Naive thymus-derived CD4-positive, alpha-beta T cell (primary cell): ENCODE data around the gene CWC27. TPM values are rescaled to one million over a fixed set of nuclear protein-coding genes. Genes with fewer than 3 reads are reported as not detected.

Experiments
- ATAC-seq: fragments of 150-1000 bp; cut with Tn5 transposase; 2 replicates; pipeline ENCODE4 v1.10.0; 2021; ENCODE audit warnings: mild to moderate bottlenecking, moderate library complexity
- CTCF ChIA-PET: fragments of 350-600 bp; sonication (Branson Sonifier 250); formaldehyde crosslinking; loops from one replicate; lab custom pipeline; 2021; ENCODE audit warnings: antibody characterized with exemption; lab: Charles Lee
- POLR2A ChIA-PET: fragments of 350-600 bp; sonication (Branson Sonifier 250); formaldehyde crosslinking; loops from one replicate; lab custom pipeline; 2021; ENCODE audit warnings: antibody characterized with exemption, inconsistent platforms; lab: Charles Lee
- DNase-seq, 9 donors: peaks; one replicate each; pipeline versions ENCODE4 v3.0.0 to v3.0.0-alpha.2; 2020 to 2022; ENCODE audit warnings: mixed read lengths in 1 of 9
- H3K27ac ChIP-seq: one replicate; pipeline ENCODE4 v1.7.0; 2013; ENCODE audit warnings: mild to moderate bottlenecking, low read depth, low read length, moderate library complexity
- H3K27me3 ChIP-seq, 2 donors: one replicate each; pipeline ENCODE4 v1.7.0; 2013; ENCODE audit warnings: low read length in 2 of 2, mild to moderate bottlenecking in 2 of 2, moderate library complexity in 2 of 2; ENCODE audit not compliant: control insufficient read depth in 2 of 2, insufficient read depth in 2 of 2
- H3K36me3 ChIP-seq, 3 experiments: 1 replicate in 2 of 3; 2 replicates in 1 of 3; pipeline ENCODE4 v1.7.0; 2013; ENCODE audit warnings: low read length in 3 of 3, mild to moderate bottlenecking in 3 of 3, moderate library complexity in 1 of 3; ENCODE audit not compliant: insufficient read depth in 3 of 3, control insufficient read depth in 2 of 3
- H3K4me1 ChIP-seq, 2 donors: one replicate each; pipeline ENCODE4 v1.7.0; 2013; ENCODE audit warnings: low read length in 2 of 2, mild to moderate bottlenecking in 2 of 2, moderate library complexity in 1 of 2; ENCODE audit not compliant: control insufficient read depth in 2 of 2, insufficient read depth in 2 of 2
- H3K4me3 ChIP-seq: 2 replicates; pipeline ENCODE4 v1.7.0; 2013; ENCODE audit warnings: mild to moderate bottlenecking, low read length
- H3K9me3 ChIP-seq, 3 experiments: 1 replicate in 2 of 3; 2 replicates in 1 of 3; pipeline ENCODE4 v1.7.0; 2013; ENCODE audit warnings: low read length in 3 of 3; ENCODE audit not compliant: control insufficient read depth in 2 of 3
- H3K27ac Mint-ChIP-seq, 9 donors: one replicate each; pipeline ENCODE4 v1.8.0; 2020 to 2022; ENCODE audit warnings: mixed read lengths in 9 of 9, mild to moderate bottlenecking in 8 of 9, moderate library complexity in 5 of 9, inconsistent platforms in 2 of 9
- H3K27me3 Mint-ChIP-seq, 5 donors: one replicate each; pipeline ENCODE4 v1.8.0; 2021 to 2022; ENCODE audit warnings: mixed read lengths in 5 of 5, mild to moderate bottlenecking in 1 of 5
- H3K36me3 Mint-ChIP-seq, 5 donors: one replicate each; pipeline ENCODE4 v1.8.0; 2020 to 2022; ENCODE audit warnings: mixed read lengths in 5 of 5, mild to moderate bottlenecking in 3 of 5, inconsistent platforms in 1 of 5
- H3K4me1 Mint-ChIP-seq, 7 donors: one replicate each; pipeline ENCODE4 v1.8.0; 2020 to 2022; ENCODE audit warnings: mixed read lengths in 7 of 7, mild to moderate bottlenecking in 3 of 7, inconsistent platforms in 1 of 7
- H3K4me3 Mint-ChIP-seq, 10 donors: one replicate each; pipeline ENCODE4 v1.8.0; 2020 to 2022; ENCODE audit warnings: mild to moderate bottlenecking in 10 of 10, mixed read lengths in 10 of 10, moderate library complexity in 6 of 10, inconsistent platforms in 2 of 10
- H3K9me3 Mint-ChIP-seq, 11 donors: one replicate each; pipeline ENCODE4 v1.8.0; 2020 to 2022; ENCODE audit warnings: mixed read lengths in 11 of 11, mild to moderate bottlenecking in 4 of 11, inconsistent platforms in 1 of 11, moderate library complexity in 1 of 11
- intact Hi-C, 2 donors: fragments of 100-400 bp; cut with micrococcal nuclease; formaldehyde crosslinking; loops; one replicate each; pipeline ENCODE4 v1.15.1; 2023
- polyA plus RNA-seq, 2 donors: library from polyadenylated mRNA; unstranded; fragments of 300-500 nt; fragmentation: Illumina TruSeq; gene quantifications; one replicate each; pipeline ENCODE4 v1.2.3, GENCODE V29; 2021
- total RNA-seq, 6 experiments: library from RNA in 5 of 6; stranded (reverse) in 5 of 6; gene quantifications; 1 replicate in 5 of 6; 2 replicates in 1 of 6; pipeline ENCODE4 v1.2.3 and lab custom pipeline; 2021 to 2026

CWC27 gene
- total and polyA plus RNA-seq, 7 experiments from 2014 or later: 17.8 to 41.8 (median 21.1) TPM

GRCh38 chr5:64792469-64792868 is 23.7 kb downstream of the CWC27 start:
- Histone ChIP-seq H3K27me3 (no peaks in the 10 kb centered on the region), H3K4me3 (no peak overlapping the region), H3K9me3 (no peaks in the 10 kb centered on the region), H3K4me1 (no peaks in the 10 kb centered on the region), H3K27ac (no peak overlapping the region), H3K36me3 (peaks cover 0 to 8% (median 0%) of the 10 kb centered on the region in 3 experiments)
- no peak for DNase-seq
- Mint-ChIP-seq H3K4me3 (no peak overlapping the region), H3K27me3 (no peaks in the 10 kb centered on the region), H3K4me1 (peaks cover 0 to 7% (median 0%) of the 10 kb centered on the region in 7 donors), H3K9me3 (no peaks in the 10 kb centered on the region), H3K36me3 (peaks cover 5 to 45% (median 15%) of the 10 kb centered on the region in 5 donors), H3K27ac (no peak overlapping the region)
- ATAC-seq: no peak
- ChIA-PET CTCF (no interaction called here), POLR2A (interaction anchor here (0.6 kb wide), 1 partner anchor 14 kb away, joined by 3 read pairs; no protein-coding TSS in a partner anchor)
- intact Hi-C loops: no loop called here

- ChIA-PET CTCF (interaction anchor here (1.0 kb wide), 1 partner anchor 18 kb away, joined by 3 read pairs; no protein-coding TSS in a partner anchor), POLR2A (no interaction called here)
- peaks cover 5 to 52% (median 15%) of the 10 kb centered on the region in 5 donors for H3K36me3 Mint-ChIP-seq
- Histone ChIP-seq H3K4me3 (no peak overlapping the region), H3K36me3 (peaks cover 0 to 8% (median 0%) of the 10 kb centered on the region in 3 experiments), H3K4me1 (no peaks in the 10 kb centered on the region), H3K9me3 (no peaks in the 10 kb centered on the region), H3K27me3 (no peaks in the 10 kb centered on the region), H3K27ac (no peak overlapping the region)
- peaks cover 0 to 7% (median 0%) of the 10 kb centered on the region in 7 donors for H3K4me1 Mint-ChIP-seq
- H3K4me3 Mint-ChIP-seq: no peak overlapping the region
- ATAC-seq (no peak), DNase-seq (no peak)
- H3K27me3 Mint-ChIP-seq: no peaks in the 10 kb centered on the region
- intact Hi-C loops: no loop called here
- H3K9me3 Mint-ChIP-seq: no peaks in the 10 kb centered on the region
- no peak overlapping the region for H3K27ac Mint-ChIP-seq
These were observed 25.5 kb downstream of the CWC27 start for GRCh38 chr5:64794053-64794770.

- H3K36me3 ChIP-seq: peaks cover 0 to 13% (median 0%) of the 10 kb centered on the region in 3 experiments
- H3K4me1 Mint-ChIP-seq: peaks cover 0 to 4% (median 0%) of the 10 kb centered on the region in 7 donors
- intact Hi-C loops: no loop called here
- no peaks in the 10 kb centered on the region for H3K9me3 Mint-ChIP-seq
- H3K27me3 Mint-ChIP-seq: no peaks in the 10 kb centered on the region
- CTCF ChIA-PET: no interaction called here
- H3K27ac Mint-ChIP-seq: no peak overlapping the region
- ATAC-seq (no peak), DNase-seq (no peak)
- H3K4me3 ChIP-seq: no peak overlapping the region
- no peaks in the 10 kb centered on the region for H3K4me1 ChIP-seq
- peaks cover 5 to 50% (median 15%) of the 10 kb centered on the region in 5 donors for H3K36me3 Mint-ChIP-seq
- no peaks in the 10 kb centered on the region for H3K27me3 ChIP-seq
- H3K27ac ChIP-seq: no peak overlapping the region
- POLR2A ChIA-PET: no interaction called here
- H3K4me3 Mint-ChIP-seq: no peak overlapping the region
- no peaks in the 10 kb centered on the region for H3K9me3 ChIP-seq
These were observed 27.6 kb downstream of the CWC27 start for GRCh38 chr5:64796301-64796700.

GRCh38 chr5:64800926-64801325 is 32.2 kb downstream of the CWC27 start:
- Histone ChIP-seq H3K9me3 (no peaks in the 10 kb centered on the region), H3K4me3 (no peak overlapping the region), H3K27me3 (no peaks in the 10 kb centered on the region), H3K36me3 (peaks cover 0 to 21% (median 4%) of the 10 kb centered on the region in 3 experiments), H3K4me1 (no peaks in the 10 kb centered on the region), H3K27ac (no peak overlapping the region)
- H3K36me3 Mint-ChIP-seq: peaks cover 0 to 23% (median 4%) of the 10 kb centered on the region in 5 donors
- POLR2A ChIA-PET: no interaction called here
- CTCF ChIA-PET: no interaction called here
- DNase-seq (no peak), ATAC-seq (no peak)
- intact Hi-C loops: loop anchor here in 1 of 2 donors (10.0 kb wide), 1 partner anchor 46 kb away; no protein-coding TSS in a partner anchor
- peaks cover 0 to 3% (median 0%) of the 10 kb centered on the region in 7 donors for H3K4me1 Mint-ChIP-seq
- H3K27me3 Mint-ChIP-seq: no peaks in the 10 kb centered on the region
- no peak overlapping the region for H3K27ac Mint-ChIP-seq
- H3K9me3 Mint-ChIP-seq: no peaks in the 10 kb centered on the region
- H3K4me3 Mint-ChIP-seq: no peak overlapping the region

GRCh38 chr5:64806537-64806936 is 37.8 kb downstream of the CWC27 start:
- ChIA-PET POLR2A (no interaction called here), CTCF (interaction anchor here (0.7 to 1.2 kb wide), 2 partner anchors 17 to 677 kb away, joined by 3 to 5 read pairs; no protein-coding TSS in a partner anchor)
- H3K27me3 ChIP-seq: no peaks in the 10 kb centered on the region
- no peak overlapping the region for H3K4me3 ChIP-seq
- no peak overlapping the region for H3K27ac ChIP-seq
- H3K9me3 ChIP-seq: no peaks in the 10 kb centered on the region
- DNase-seq: no peak
- Mint-ChIP-seq H3K27ac (peak overlapping the region in 1 of 9 donors; percentile 57), H3K9me3 (no peaks in the 10 kb centered on the region), H3K4me3 (no peak overlapping the region), H3K36me3 (peaks cover 0 to 29% (median 9%) of the 10 kb centered on the region in 5 donors), H3K27me3 (no peaks in the 10 kb centered on the region), H3K4me1 (no peaks in the 10 kb centered on the region)
- ATAC-seq: no peak
- peaks cover 4 to 23% (median 4%) of the 10 kb centered on the region in 3 experiments for H3K36me3 ChIP-seq
- H3K4me1 ChIP-seq: no peaks in the 10 kb centered on the region
- intact Hi-C loops: loop anchor here in 1 of 2 donors (10.0 kb wide), 1 partner anchor 52 kb away; no protein-coding TSS in a partner anchor

- Mint-ChIP-seq H3K4me3 (no peak overlapping the region), H3K27ac (no peak overlapping the region), H3K4me1 (no peaks in the 10 kb centered on the region), H3K36me3 (peaks cover 0 to 29% (median 9%) of the 10 kb centered on the region in 5 donors), H3K27me3 (no peaks in the 10 kb centered on the region), H3K9me3 (no peaks in the 10 kb centered on the region)
- peaks cover 4 to 22% (median 4%) of the 10 kb centered on the region in 3 experiments for H3K36me3 ChIP-seq
- no peak overlapping the region for H3K27ac ChIP-seq
- POLR2A ChIA-PET: no interaction called here
- DNase-seq: no peak
- intact Hi-C loops: loop anchor here in 1 of 2 donors (10.0 kb wide), 1 partner anchor 53 kb away; no protein-coding TSS in a partner anchor
- H3K4me1 ChIP-seq: no peaks in the 10 kb centered on the region
- H3K4me3 ChIP-seq: no peak overlapping the region
- CTCF ChIA-PET: interaction anchor here (1.2 kb wide), 1 partner anchor 676 kb away, joined by 5 read pairs; no protein-coding TSS in a partner anchor
- H3K9me3 ChIP-seq: no peaks in the 10 kb centered on the region
- H3K27me3 ChIP-seq: no peaks in the 10 kb centered on the region
- ATAC-seq: no peak
These were observed 38.8 kb downstream of the CWC27 start for GRCh38 chr5:64807520-64807919.
